ENCODE data around the gene TRIM38. TPM values are rescaled to one million over a fixed set of nuclear protein-coding genes. Genes with fewer than 3 reads are reported as not detected.

TRIM38 gene
- total and polyA plus RNA-seq, 2 of the 13 experiments (the other 11 are each of a cell fraction or from before 2014, with no cell fraction given): 2.5 to 3.1 TPM

- TF ChIP-seq TRIM22 (IDR thresholded peaks at IDR 0.05) (no peak), KLF11 (CRISPR knock-in tag; IDR thresholded peaks at IDR 0.05) (peak; percentile 59; the same call in 1 of the 2 replicates), DPF2 (CRISPR knock-in tag; IDR thresholded peaks at IDR 0.05; ENCODE audit: borderline replicate concordance, low read depth) (no peak), KDM3A (CRISPR knock-in tag; IDR thresholded peaks at IDR 0.05; ENCODE audit: low read depth) (no peak), ZFP62 (CRISPR knock-in tag; IDR thresholded peaks at IDR 0.05) (no peak), ZNF350 (CRISPR knock-in tag; IDR thresholded peaks at IDR 0.05; ENCODE audit: borderline replicate concordance, low read depth) (no peak), ZNF580 (CRISPR knock-in tag; IDR thresholded peaks at IDR 0.05; ENCODE audit: borderline replicate concordance, low read depth) (no peak), NAIF1 (CRISPR knock-in tag; IDR thresholded peaks at IDR 0.05; ENCODE audit: borderline replicate concordance) (no peak), ATF1 (CRISPR knock-in tag; IDR thresholded peaks at IDR 0.05) (no peak), BORCS8-MEF2B (CRISPR knock-in tag; IDR thresholded peaks at IDR 0.05) (no peak), EED (CRISPR knock-in tag; IDR thresholded peaks at IDR 0.05) (no peak), ZNF225 (CRISPR knock-in tag; IDR thresholded peaks at IDR 0.05) (no peak), PRPF4 (IDR thresholded peaks at IDR 0.05; ENCODE audit: low read depth, low read length, poor library complexity, severe bottlenecking) (no peak), ZIK1 (CRISPR knock-in tag; IDR thresholded peaks at IDR 0.05; ENCODE audit: borderline replicate concordance, low read depth) (no peak), HCFC1 (IDR thresholded peaks at IDR 0.05; ENCODE audit: low read depth, low read length) (no peak), ERF (CRISPR knock-in tag; IDR thresholded peaks at IDR 0.05) (no peak; the same call in 1 of the 2 replicates), KMT2A (CRISPR knock-in tag; IDR thresholded peaks at IDR 0.05) (0 out of 2 replicates have a peak, but pooled peaks have one; percentile 11), ZNF878 (CRISPR knock-in tag; IDR thresholded peaks at IDR 0.05) (no peak), ZNF232 (CRISPR knock-in tag; IDR thresholded peaks at IDR 0.05; ENCODE audit: borderline replicate concordance) (no peak), TCF7L2 (IDR thresholded peaks at IDR 0.05; ENCODE audit: low read depth, low read length) (no peak), PREB (CRISPR knock-in tag; IDR thresholded peaks at IDR 0.05) (no peak), ZBTB4 (CRISPR knock-in tag; IDR thresholded peaks at IDR 0.05; ENCODE audit: borderline replicate concordance) (no peak), LRRFIP1 (CRISPR knock-in tag; conservative IDR thresholded peaks at IDR 0.05) (no peak)
Measured at GRCh38 chr6:25913741-25914140, 48.9 kb upstream of the TRIM38 start (continued).
